WTC11 (cell line): ENCODE measurements around the gene FRMD4A. TPM values are rescaled to one million over a fixed set of nuclear protein-coding genes. Genes with fewer than 3 reads are reported as not detected.

Experiments used
- ATAC-seq: fragments of 200-7000 bp; cut with Tn5 transposase; 2 replicates; pipeline ENCODE4 v1.10.0; 2021; ENCODE audit warnings: mild to moderate bottlenecking, moderate library complexity
- CTCF ChIA-PET: fragments of 300-600 bp; sonication (Branson Sonifier 250); formaldehyde crosslinking; loops from one replicate; lab custom pipeline; 2021; ENCODE audit warnings: antibody characterized with exemption; lab: Charles Lee
- POLR2A ChIA-PET: fragments of 350-600 bp; sonication (Branson Sonifier 250); formaldehyde crosslinking; loops from one replicate; lab custom pipeline; 2021; ENCODE audit warnings: antibody characterized with exemption; lab: Charles Lee
- DNase-seq: peaks from one replicate; pipeline ENCODE4 v3.0.0; 2021; ENCODE audit warnings: low spot score
- H3K27ac Mint-ChIP-seq: 2 replicates; pipeline ENCODE4 v1.8.0; 2021; ENCODE audit warnings: mixed read lengths
- H3K27me3 Mint-ChIP-seq: 2 replicates; pipeline ENCODE4 v1.8.0; 2021; ENCODE audit warnings: low read depth, mild to moderate bottlenecking, moderate library complexity, mixed read lengths
- H3K36me3 Mint-ChIP-seq: 2 replicates; pipeline ENCODE4 v1.8.0; 2021; ENCODE audit warnings: mixed read lengths
- H3K4me1 Mint-ChIP-seq: 2 replicates; pipeline ENCODE4 v1.8.0; 2022; ENCODE audit warnings: mixed read lengths
- H3K4me3 Mint-ChIP-seq: 2 replicates; pipeline ENCODE4 v1.8.0; 2021; ENCODE audit warnings: mild to moderate bottlenecking, moderate library complexity, mixed read lengths
- H3K9me3 Mint-ChIP-seq: 2 replicates; pipeline ENCODE4 v1.8.0; 2021; ENCODE audit warnings: mixed read lengths
- CREM ChIP-seq: sonication (generic); formaldehyde crosslinking; IDR thresholded peaks from 2 replicates; pipeline ENCODE4 v1.8.1; 2022; ENCODE audit warnings: mild to moderate bottlenecking, missing genetic modification reagents, moderate library complexity
- ELF4 ChIP-seq: sonication (generic); formaldehyde crosslinking; IDR thresholded peaks from 2 replicates; pipeline ENCODE4 v1.8.1; 2022; ENCODE audit warnings: low read depth, mild to moderate bottlenecking, moderate library complexity, missing genetic modification reagents
- HMGA2 ChIP-seq: fragments of 250-450 bp; sonication (Bioruptor Pico); IDR thresholded peaks from 2 replicates; pipeline ENCODE4 v1.4.0; 2021; ENCODE audit warnings: mild to moderate bottlenecking, moderate library complexity
- IRF2 ChIP-seq: sonication (generic); formaldehyde crosslinking; IDR thresholded peaks from 2 replicates; pipeline ENCODE4 v1.8.0; 2022; ENCODE audit warnings: low read depth, missing genetic modification reagents, borderline replicate concordance
- SMAD4 ChIP-seq: sonication (generic); formaldehyde crosslinking; IDR thresholded peaks from 2 replicates; pipeline ENCODE4 v1.8.0; 2022; ENCODE audit warnings: mild to moderate bottlenecking, missing genetic modification reagents
- TP53 ChIP-seq: sonication (generic); formaldehyde crosslinking; IDR thresholded peaks from 2 replicates; pipeline ENCODE4 v1.8.1; 2023; ENCODE audit warnings: mild to moderate bottlenecking, missing genetic modification reagents
- total RNA-seq: library from RNA; stranded (reverse); gene quantifications from 3 replicates; pipeline ENCODE4 v1.2.3, GENCODE V29; 2021
- TF ChIP-seq, protein P1 (sequence below): sonication (generic); formaldehyde crosslinking; IDR thresholded peaks from 2 replicates; pipeline ENCODE4 v1.8.0; 2023; ENCODE audit warnings: missing genetic modification reagents
- TF ChIP-seq, protein P2 (sequence below): sonication (generic); formaldehyde crosslinking; IDR thresholded peaks from 2 replicates; pipeline ENCODE4 v1.8.0; 2022; ENCODE audit warnings: mild to moderate bottlenecking, missing genetic modification reagents
- TF ChIP-seq, protein P3 (sequence below): sonication (generic); formaldehyde crosslinking; IDR thresholded peaks from 2 replicates; pipeline ENCODE4 v1.8.1; 2022; ENCODE audit warnings: mild to moderate bottlenecking, moderate library complexity, missing genetic modification reagents
- TF ChIP-seq, protein P4 (sequence below): fragments of 250-450 bp; sonication (Bioruptor Pico); IDR thresholded peaks from 2 replicates; pipeline ENCODE4 v2.1.2; 2022; ENCODE audit warnings: mild to moderate bottlenecking, moderate library complexity
- TF ChIP-seq, protein P5 (sequence below): sonication (generic); formaldehyde crosslinking; IDR thresholded peaks from 2 replicates; pipeline ENCODE4 v1.8.1; 2023; ENCODE audit warnings: mild to moderate bottlenecking, missing genetic modification reagents
- TF ChIP-seq, protein P6 (sequence below): sonication (generic); formaldehyde crosslinking; IDR thresholded peaks from 2 replicates; pipeline ENCODE4 v1.8.1; 2022; ENCODE audit warnings: missing genetic modification reagents, borderline replicate concordance
- TF ChIP-seq, protein P7 (sequence below): sonication (generic); formaldehyde crosslinking; IDR thresholded peaks from 2 replicates; pipeline ENCODE4 v1.8.0; 2022; ENCODE audit warnings: mild to moderate bottlenecking, missing genetic modification reagents
- TF ChIP-seq, protein P8 (sequence below): sonication (generic); formaldehyde crosslinking; IDR thresholded peaks from 2 replicates; pipeline ENCODE4 v1.8.0; 2022; ENCODE audit warnings: mild to moderate bottlenecking, missing genetic modification reagents
- TF ChIP-seq, protein P9 (sequence below): sonication (generic); formaldehyde crosslinking; IDR thresholded peaks from 2 replicates; pipeline ENCODE4 v1.8.1; 2022; ENCODE audit warnings: low read depth, missing genetic modification reagents, borderline replicate concordance

The FRMD4A gene
- total RNA-seq, 1 experiment from 2014 or later, result 35.5 TPM

DNA sequence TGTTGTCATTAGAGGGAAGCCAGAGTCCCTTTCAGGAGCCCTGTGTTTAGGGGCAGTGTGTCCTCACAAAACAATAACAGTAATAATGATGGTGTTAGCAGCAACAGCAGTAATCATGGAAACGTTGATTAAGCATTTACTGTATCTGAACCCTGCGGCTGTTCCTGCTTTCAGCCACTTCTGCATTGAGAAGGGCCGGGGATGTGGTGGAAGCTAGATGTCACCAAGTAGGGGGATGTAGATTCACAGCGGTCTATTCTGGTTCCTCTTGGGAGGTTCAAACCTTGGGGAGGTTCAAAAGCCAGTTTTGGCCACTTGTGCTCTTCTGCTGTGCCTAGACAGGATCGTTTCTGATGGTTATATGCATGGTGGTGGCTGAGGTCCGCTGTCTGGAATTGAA, 699.1 kb downstream of the FRMD4A start:
- H3K36me3 Mint-ChIP-seq, result no peaks in the 10 kb centered on the region; the same call in 1 of the 2 replicates
- H3K9me3 Mint-ChIP-seq, result no peaks in the 10 kb centered on the region
- ChIA-PET CTCF (no interaction called here), POLR2A (no interaction called here)
- ATAC-seq (no peak), DNase-seq (no peak)
- no peak overlapping the region for H3K4me3 Mint-ChIP-seq
- TF ChIP-seq, protein P1, sequence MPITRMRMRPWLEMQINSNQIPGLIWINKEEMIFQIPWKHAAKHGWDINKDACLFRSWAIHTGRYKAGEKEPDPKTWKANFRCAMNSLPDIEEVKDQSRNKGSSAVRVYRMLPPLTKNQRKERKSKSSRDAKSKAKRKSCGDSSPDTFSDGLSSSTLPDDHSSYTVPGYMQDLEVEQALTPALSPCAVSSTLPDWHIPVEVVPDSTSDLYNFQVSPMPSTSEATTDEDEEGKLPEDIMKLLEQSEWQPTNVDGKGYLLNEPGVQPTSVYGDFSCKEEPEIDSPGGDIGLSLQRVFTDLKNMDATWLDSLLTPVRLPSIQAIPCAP (CRISPR knock-in tag), result no peak
- TF ChIP-seq, protein P2, sequence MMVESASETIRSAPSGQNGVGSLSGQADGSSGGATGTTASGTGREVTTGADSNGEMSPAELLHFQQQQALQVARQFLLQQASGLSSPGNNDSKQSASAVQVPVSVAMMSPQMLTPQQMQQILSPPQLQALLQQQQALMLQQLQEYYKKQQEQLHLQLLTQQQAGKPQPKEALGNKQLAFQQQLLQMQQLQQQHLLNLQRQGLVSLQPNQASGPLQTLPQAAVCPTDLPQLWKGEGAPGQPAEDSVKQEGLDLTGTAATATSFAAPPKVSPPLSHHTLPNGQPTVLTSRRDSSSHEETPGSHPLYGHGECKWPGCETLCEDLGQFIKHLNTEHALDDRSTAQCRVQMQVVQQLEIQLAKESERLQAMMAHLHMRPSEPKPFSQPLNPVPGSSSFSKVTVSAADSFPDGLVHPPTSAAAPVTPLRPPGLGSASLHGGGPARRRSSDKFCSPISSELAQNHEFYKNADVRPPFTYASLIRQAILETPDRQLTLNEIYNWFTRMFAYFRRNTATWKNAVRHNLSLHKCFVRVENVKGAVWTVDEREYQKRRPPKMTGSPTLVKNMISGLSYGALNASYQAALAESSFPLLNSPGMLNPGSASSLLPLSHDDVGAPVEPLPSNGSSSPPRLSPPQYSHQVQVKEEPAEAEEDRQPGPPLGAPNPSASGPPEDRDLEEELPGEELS (CRISPR knock-in tag), result no peak
- TF ChIP-seq ELF4 (CRISPR knock-in tag), result no peak
- TF ChIP-seq, protein P3, sequence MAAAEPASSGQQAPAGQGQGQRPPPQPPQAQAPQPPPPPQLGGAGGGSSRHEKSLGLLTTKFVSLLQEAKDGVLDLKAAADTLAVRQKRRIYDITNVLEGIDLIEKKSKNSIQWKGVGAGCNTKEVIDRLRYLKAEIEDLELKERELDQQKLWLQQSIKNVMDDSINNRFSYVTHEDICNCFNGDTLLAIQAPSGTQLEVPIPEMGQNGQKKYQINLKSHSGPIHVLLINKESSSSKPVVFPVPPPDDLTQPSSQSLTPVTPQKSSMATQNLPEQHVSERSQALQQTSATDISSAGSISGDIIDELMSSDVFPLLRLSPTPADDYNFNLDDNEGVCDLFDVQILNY (CRISPR knock-in tag), result no peak
- TF ChIP-seq, protein P4, sequence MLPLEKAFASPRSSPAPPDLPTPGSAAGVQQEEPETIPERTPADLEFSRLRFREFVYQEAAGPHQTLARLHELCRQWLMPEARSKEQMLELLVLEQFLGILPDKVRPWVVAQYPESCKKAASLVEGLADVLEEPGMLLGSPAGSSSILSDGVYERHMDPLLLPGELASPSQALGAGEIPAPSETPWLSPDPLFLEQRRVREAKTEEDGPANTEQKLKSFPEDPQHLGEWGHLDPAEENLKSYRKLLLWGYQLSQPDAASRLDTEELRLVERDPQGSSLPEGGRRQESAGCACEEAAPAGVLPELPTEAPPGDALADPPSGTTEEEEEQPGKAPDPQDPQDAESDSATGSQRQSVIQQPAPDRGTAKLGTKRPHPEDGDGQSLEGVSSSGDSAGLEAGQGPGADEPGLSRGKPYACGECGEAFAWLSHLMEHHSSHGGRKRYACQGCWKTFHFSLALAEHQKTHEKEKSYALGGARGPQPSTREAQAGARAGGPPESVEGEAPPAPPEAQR, result no peak
- TF ChIP-seq, protein P5, sequence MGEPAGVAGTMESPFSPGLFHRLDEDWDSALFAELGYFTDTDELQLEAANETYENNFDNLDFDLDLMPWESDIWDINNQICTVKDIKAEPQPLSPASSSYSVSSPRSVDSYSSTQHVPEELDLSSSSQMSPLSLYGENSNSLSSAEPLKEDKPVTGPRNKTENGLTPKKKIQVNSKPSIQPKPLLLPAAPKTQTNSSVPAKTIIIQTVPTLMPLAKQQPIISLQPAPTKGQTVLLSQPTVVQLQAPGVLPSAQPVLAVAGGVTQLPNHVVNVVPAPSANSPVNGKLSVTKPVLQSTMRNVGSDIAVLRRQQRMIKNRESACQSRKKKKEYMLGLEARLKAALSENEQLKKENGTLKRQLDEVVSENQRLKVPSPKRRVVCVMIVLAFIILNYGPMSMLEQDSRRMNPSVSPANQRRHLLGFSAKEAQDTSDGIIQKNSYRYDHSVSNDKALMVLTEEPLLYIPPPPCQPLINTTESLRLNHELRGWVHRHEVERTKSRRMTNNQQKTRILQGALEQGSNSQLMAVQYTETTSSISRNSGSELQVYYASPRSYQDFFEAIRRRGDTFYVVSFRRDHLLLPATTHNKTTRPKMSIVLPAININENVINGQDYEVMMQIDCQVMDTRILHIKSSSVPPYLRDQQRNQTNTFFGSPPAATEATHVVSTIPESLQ (CRISPR knock-in tag), result no peak
- no peak for TF ChIP-seq TP53 (CRISPR knock-in tag)
- TF ChIP-seq SMAD4, result no peak
- no peak for TF ChIP-seq IRF2
- TF ChIP-seq, protein P6, sequence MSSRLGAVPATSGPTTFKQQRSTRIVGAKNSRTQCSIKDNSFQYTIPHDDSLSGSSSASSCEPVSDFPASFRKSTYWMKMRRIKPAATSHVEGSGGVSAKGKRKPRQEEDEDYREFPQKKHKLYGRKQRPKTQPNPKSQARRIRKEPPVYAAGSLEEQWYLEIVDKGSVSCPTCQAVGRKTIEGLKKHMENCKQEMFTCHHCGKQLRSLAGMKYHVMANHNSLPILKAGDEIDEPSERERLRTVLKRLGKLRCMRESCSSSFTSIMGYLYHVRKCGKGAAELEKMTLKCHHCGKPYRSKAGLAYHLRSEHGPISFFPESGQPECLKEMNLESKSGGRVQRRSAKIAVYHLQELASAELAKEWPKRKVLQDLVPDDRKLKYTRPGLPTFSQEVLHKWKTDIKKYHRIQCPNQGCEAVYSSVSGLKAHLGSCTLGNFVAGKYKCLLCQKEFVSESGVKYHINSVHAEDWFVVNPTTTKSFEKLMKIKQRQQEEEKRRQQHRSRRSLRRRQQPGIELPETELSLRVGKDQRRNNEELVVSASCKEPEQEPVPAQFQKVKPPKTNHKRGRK (CRISPR knock-in tag), result no peak
- TF ChIP-seq, protein P7, sequence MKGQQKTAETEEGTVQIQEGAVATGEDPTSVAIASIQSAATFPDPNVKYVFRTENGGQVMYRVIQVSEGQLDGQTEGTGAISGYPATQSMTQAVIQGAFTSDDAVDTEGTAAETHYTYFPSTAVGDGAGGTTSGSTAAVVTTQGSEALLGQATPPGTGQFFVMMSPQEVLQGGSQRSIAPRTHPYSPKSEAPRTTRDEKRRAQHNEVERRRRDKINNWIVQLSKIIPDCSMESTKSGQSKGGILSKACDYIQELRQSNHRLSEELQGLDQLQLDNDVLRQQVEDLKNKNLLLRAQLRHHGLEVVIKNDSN, result no peak
- no peak for TF ChIP-seq CREM (CRISPR knock-in tag)
- TF ChIP-seq, protein P8, sequence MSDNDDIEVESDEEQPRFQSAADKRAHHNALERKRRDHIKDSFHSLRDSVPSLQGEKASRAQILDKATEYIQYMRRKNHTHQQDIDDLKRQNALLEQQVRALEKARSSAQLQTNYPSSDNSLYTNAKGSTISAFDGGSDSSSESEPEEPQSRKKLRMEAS (CRISPR knock-in tag), result no peak
- H3K27me3 Mint-ChIP-seq, result no peaks in the 10 kb centered on the region
- H3K27ac Mint-ChIP-seq, result no peak overlapping the region
- peaks cover 6% of the 10 kb centered on the region for H3K4me1 Mint-ChIP-seq

DNA sequence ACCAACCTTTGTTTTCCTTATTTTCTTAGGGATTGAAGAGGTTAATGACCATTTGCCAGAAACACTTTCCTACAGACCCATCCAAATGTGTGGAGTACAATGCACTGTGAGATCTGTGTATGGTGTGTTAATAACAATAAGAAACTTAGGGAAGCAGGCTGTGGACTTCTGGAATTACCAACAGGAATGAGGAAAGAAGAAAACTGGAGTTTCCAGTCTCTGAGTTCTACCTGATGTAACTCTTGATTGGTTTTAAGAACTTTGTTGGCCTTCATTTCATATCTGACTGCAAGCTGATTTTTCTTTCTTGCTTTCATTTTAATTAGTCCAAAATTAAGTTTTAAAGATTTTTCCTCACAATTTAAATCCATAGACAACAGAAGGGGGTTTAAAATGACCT, 700.5 kb downstream of the FRMD4A start:
- CTCF ChIA-PET, result interaction anchor here (0.6 kb wide), 1 partner anchor 190 kb away, joined by 3 read pairs; no protein-coding TSS in a partner anchor
- no peaks in the 10 kb centered on the region; the same call in 1 of the 2 replicates for H3K36me3 Mint-ChIP-seq
- ATAC-seq, result no peak
- no peaks in the 10 kb centered on the region for H3K27me3 Mint-ChIP-seq
- no peak overlapping the region for H3K27ac Mint-ChIP-seq
- H3K4me3 Mint-ChIP-seq, result no peak overlapping the region
- POLR2A ChIA-PET, result no interaction called here
- H3K9me3 Mint-ChIP-seq, result no peaks in the 10 kb centered on the region
- TF ChIP-seq, protein P9, sequence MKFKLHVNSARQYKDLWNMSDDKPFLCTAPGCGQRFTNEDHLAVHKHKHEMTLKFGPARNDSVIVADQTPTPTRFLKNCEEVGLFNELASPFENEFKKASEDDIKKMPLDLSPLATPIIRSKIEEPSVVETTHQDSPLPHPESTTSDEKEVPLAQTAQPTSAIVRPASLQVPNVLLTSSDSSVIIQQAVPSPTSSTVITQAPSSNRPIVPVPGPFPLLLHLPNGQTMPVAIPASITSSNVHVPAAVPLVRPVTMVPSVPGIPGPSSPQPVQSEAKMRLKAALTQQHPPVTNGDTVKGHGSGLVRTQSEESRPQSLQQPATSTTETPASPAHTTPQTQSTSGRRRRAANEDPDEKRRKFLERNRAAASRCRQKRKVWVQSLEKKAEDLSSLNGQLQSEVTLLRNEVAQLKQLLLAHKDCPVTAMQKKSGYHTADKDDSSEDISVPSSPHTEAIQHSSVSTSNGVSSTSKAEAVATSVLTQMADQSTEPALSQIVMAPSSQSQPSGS (CRISPR knock-in tag), result no peak
- TF ChIP-seq SMAD4 (no peak), HMGA2 (no peak)
- TF ChIP-seq, all 79 proteins: peak for 0
- DNase-seq, result no peak
- H3K4me1 Mint-ChIP-seq, result peaks cover 6% of the 10 kb centered on the region
